AG04450 (cell line): ENCODE measurements around the gene MAN1C1. TPM values are rescaled to one million over a fixed set of nuclear protein-coding genes. Genes with fewer than 3 reads are reported as not detected.

Experiments used
- CTCF ChIA-PET: fragments of 300-600, 350-600 bp; formaldehyde crosslinking; extraction: SDS; loops from one replicate; lab custom pipeline; 2022; ENCODE audit warnings: antibody characterized with exemption, inconsistent platforms; lab: Charles Lee
- POLR2A ChIA-PET: fragments of 350-600 bp; formaldehyde crosslinking; extraction: SDS; loops from one replicate; lab custom pipeline; 2021; ENCODE audit warnings: antibody characterized with exemption, inconsistent platforms; lab: Yijun Ruan, JAX
- DNase-seq: peaks from one replicate; pipeline ENCODE4 v3.0.0-alpha.2; 2011; ENCODE audit warnings: low read depth, low spot score
- H3K27ac ChIP-seq: one replicate; pipeline ENCODE4 v1.5.1; 2012; ENCODE audit warnings: low read depth, low read length, control low read depth
- H3K27me3 ChIP-seq: one replicate; pipeline ENCODE4 v1.6.0; 2012; ENCODE audit warnings: low read length; ENCODE audit not compliant: control insufficient read depth, insufficient read depth
- H3K4me3 ChIP-seq: 2 replicates; pipeline ENCODE4 v1.5.1; 2011; ENCODE audit warnings: mild to moderate bottlenecking, low read depth, low read length, control low read depth
- H3K9me3 ChIP-seq: 2 replicates; pipeline ENCODE4 v1.5.1; 2012; ENCODE audit warnings: low read length; ENCODE audit not compliant: control insufficient read depth, insufficient read depth
- CTCF ChIP-seq: IDR thresholded peaks from 2 replicates; pipeline ENCODE4 v1.5.1; 2011; ENCODE audit warnings: low read depth, low read length, control low read depth, inconsistent platforms
- polyA plus RNA-seq: library from polyadenylated mRNA; depleted of rRNA; stranded (reverse); fragments of >200 nt; gene quantifications from 2 replicates; pipeline ENCODE4 v1.2.3, GENCODE V29; 2011

The MAN1C1 gene
- polyA plus RNA-seq, 1 experiment = 16.9 TPM

- no peak for DNase-seq
- TF ChIP-seq CTCF = no peak
- Histone ChIP-seq H3K27ac (no peak overlapping the region), H3K4me3 (peak overlapping the region; percentile 58), H3K27me3 (peaks cover 30% of the 10 kb centered on the region), H3K9me3 (no peaks in the 10 kb centered on the region; the same call in 1 of the 2 replicates)
- ChIA-PET CTCF (interaction anchor here (0.8 to 2.1 kb wide), 8 partner anchors 10 to 183 kb away, joined by 3 to 10 read pairs (median 4); no protein-coding TSS in a partner anchor), POLR2A (no interaction called here)
Measured at GRCh38 chr1:25617625-25618432, 1.2 kb downstream of the MAN1C1 start.

GRCh38 chr1:25618433-25618808, 1.8 kb downstream of the MAN1C1 start:
- peaks cover 25% of the 10 kb centered on the region for H3K27me3 ChIP-seq
- peak overlapping the region; percentile 58 for H3K4me3 ChIP-seq
- no peaks in the 10 kb centered on the region; the same call in 1 of the 2 replicates for H3K9me3 ChIP-seq
- no peak for TF ChIP-seq CTCF
- POLR2A ChIA-PET = interaction anchor here (0.6 to 1.0 kb wide), 2 partner anchors 19 to 77 kb away, joined by 3 to 4 read pairs; no protein-coding TSS in a partner anchor
- CTCF ChIA-PET = interaction anchor here (0.6 to 2.3 kb wide), 15 partner anchors 9 to 392 kb away, joined by 3 to 17 read pairs (median 4); no protein-coding TSS in a partner anchor
- no peak for DNase-seq
- no peak overlapping the region for H3K27ac ChIP-seq

GRCh38 chr1:25619101-25619890, 2.7 kb downstream of the MAN1C1 start:
- Histone ChIP-seq H3K9me3 (no peaks in the 10 kb centered on the region; the same call in 1 of the 2 replicates), H3K27me3 (peaks cover 17% of the 10 kb centered on the region), H3K27ac (no peak overlapping the region), H3K4me3 (peak overlapping the region; percentile 58)
- TF ChIP-seq CTCF = peak; percentile 87
- CTCF ChIA-PET = interaction anchor here (0.6 to 2.3 kb wide), 19 partner anchors 9 to 393 kb away, joined by 3 to 17 read pairs (median 4); partner anchors contain the start of gene PAFAH2
- POLR2A ChIA-PET = interaction anchor here (0.6 to 1.0 kb wide), 3 partner anchors 20 to 200 kb away, joined by 3 to 7 read pairs (median 4); no protein-coding TSS in a partner anchor
- no peak for DNase-seq

- ChIA-PET CTCF (interaction anchor here (0.8 to 2.3 kb wide), 6 partner anchors 11 to 176 kb away, joined by 3 to 17 read pairs (median 5); no protein-coding TSS in a partner anchor), POLR2A (interaction anchor here (0.6 kb wide), 1 partner anchor 199 kb away, joined by 7 read pairs; no protein-coding TSS in a partner anchor)
- peak overlapping the region; percentile 3; the same call in 1 of the 2 replicates for H3K4me3 ChIP-seq
- H3K9me3 ChIP-seq = no peaks in the 10 kb centered on the region; the same call in 1 of the 2 replicates
- H3K27me3 ChIP-seq = peaks cover 12% of the 10 kb centered on the region
- TF ChIP-seq CTCF = no peak
- DNase-seq = no peak
- H3K27ac ChIP-seq = no peak overlapping the region
Measured at GRCh38 chr1:25620211-25620610, 3.6 kb downstream of the MAN1C1 start.
